ENCODE measurements around the gene L3MBTL3. TPM values are rescaled to one million over a fixed set of nuclear protein-coding genes. Genes with fewer than 3 reads are reported as not detected.

Gene L3MBTL3
- total RNA-seq, 4 donors from 2014 or later: 3.1 to 6.7 (median 3.6) TPM

DNA sequence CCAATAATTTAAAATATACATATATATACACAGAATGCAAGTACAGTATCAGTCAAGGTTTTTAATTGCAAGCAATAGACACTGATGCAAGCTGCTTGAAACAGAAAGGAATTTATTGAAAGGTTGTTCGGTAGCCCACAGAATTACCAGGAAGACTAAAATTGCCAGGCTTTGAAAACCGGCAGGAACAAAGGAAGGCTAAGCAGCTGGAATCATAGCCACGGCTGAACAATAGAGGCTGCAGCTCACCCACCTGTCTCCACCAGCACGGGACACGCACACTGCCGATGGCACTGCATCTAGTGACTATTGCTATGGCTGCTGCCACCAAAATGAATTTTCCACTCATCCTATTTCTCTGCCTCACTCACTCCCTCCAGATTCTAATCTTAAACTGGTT lies 22.0 kb upstream of the L3MBTL3 start:
- Histone ChIP-seq H3K4me3 (no peak overlapping the region), H3K9me3 (no peaks in the 10 kb centered on the region), H3K27me3 (no peaks in the 10 kb centered on the region), H3K27ac (replicated peaks in 1 of 4) (no peak overlapping the region), H3K4me1 (no peaks in the 10 kb centered on the region), H3K36me3 (no peaks in the 10 kb centered on the region)
- 89% methylated on average over 6 of the region's 6 CpGs for WGBS
- intact Hi-C loops (cut with DNase I): no loop called here
- TF ChIP-seq POLR2AphosphoS5 (IDR thresholded peaks at IDR 0.05): no peak
- TF ChIP-seq, protein P1, sequence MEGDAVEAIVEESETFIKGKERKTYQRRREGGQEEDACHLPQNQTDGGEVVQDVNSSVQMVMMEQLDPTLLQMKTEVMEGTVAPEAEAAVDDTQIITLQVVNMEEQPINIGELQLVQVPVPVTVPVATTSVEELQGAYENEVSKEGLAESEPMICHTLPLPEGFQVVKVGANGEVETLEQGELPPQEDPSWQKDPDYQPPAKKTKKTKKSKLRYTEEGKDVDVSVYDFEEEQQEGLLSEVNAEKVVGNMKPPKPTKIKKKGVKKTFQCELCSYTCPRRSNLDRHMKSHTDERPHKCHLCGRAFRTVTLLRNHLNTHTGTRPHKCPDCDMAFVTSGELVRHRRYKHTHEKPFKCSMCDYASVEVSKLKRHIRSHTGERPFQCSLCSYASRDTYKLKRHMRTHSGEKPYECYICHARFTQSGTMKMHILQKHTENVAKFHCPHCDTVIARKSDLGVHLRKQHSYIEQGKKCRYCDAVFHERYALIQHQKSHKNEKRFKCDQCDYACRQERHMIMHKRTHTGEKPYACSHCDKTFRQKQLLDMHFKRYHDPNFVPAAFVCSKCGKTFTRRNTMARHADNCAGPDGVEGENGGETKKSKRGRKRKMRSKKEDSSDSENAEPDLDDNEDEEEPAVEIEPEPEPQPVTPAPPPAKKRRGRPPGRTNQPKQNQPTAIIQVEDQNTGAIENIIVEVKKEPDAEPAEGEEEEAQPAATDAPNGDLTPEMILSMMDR (IDR thresholded peaks at IDR 0.05): no peak
- TF ChIP-seq EP300 (IDR thresholded peaks at IDR 0.05): no peak
- no peak for TF ChIP-seq POLR2A (IDR thresholded peaks at IDR 0.05; ENCODE audit: low read depth)
- no peak for DNase-seq (ENCODE audit: extremely low spot score)

DNA sequence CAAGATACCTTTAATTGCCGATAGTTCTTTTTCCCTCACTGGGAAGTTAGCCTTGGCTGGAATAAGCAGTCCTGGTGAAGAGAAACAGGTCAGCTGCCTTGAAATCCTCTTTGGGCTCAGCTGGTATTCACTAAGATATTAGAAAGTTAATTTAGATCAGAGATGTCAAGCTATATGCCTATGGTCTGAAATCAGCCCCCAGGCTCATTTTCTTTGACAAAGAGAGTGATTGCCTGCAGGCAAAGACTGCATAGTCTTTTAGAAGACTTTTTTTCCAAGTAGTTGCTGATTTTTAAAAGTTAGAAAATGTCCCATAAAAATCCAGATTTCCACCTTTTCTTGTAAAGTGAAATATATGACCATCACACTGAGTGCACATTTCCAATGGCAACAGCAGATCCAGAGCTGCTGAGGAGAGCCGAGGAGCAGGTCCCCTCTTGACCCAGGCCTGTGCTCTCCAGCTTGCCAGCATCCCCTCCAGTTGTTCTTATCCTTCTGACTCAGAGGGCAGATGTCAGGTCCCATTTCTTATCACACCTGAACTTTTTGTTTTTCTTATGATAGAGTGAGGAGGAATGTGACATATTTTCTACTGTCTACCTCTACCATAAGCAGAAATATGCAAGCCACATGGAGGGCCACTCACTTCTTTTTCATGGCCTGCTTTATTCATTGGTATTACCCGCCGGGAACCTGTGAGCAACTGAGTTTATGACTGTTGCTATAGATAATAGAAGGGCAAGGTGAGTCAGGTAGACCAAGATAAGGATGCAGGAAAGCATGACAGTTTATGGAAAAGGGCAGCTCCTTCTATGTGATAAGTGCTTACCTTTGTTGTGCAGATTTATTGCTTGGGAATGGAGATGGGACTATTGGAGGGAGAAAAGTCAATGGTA lies 17.6 kb upstream of the L3MBTL3 start:
- H3K9me3 ChIP-seq: no peaks in the 10 kb centered on the region
- H3K4me3 ChIP-seq: no peak overlapping the region
- no peaks in the 10 kb centered on the region for H3K36me3 ChIP-seq
- no peaks in the 10 kb centered on the region for H3K27me3 ChIP-seq
- H3K27ac ChIP-seq (replicated peaks in 1 of 4): no peak overlapping the region
- no peaks in the 10 kb centered on the region for H3K4me1 ChIP-seq
- intact Hi-C loops (cut with DNase I): no loop called here
- 46% methylated on average over 4 of the region's 4 CpGs for WGBS
- DNase-seq (ENCODE audit: extremely low spot score): no peak
- TF ChIP-seq EP300 (IDR thresholded peaks at IDR 0.05) (no peak), POLR2A (IDR thresholded peaks at IDR 0.05; ENCODE audit: low read depth) (no peak), POLR2AphosphoS5 (IDR thresholded peaks at IDR 0.05) (no peak)
- TF ChIP-seq, protein P1 (IDR thresholded peaks at IDR 0.05): no peak

DNA sequence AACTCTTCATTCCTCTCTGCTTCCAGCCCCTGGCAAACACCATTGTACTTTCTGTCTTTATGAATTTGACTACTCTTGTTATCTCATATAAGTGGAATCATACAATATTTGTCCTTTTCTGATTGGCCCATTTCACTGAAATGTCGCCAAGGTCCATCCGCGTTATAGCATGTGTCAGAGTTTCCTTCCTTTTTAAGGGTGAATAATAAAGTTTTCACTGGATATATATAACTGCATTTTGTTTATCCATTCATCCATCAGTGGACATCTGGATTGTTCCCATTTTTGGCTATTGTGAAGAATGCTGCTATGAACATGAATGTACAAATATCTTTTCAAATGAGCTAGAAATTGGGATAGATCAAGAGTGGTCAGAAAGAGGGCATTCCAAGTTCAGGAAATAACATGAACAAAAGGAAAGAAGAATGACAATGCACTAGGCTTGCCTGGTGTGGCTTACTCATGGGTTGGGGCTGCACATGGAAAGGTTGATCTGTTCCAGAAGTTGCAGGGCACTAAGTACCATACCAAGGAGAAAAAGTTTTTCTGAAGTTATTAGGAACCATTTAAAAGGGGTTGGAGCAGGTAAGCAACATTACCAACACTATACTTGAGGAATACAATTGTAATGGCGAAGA lies 10.0 kb upstream of the L3MBTL3 start:
- intact Hi-C loops (cut with DNase I): no loop called here
- no peak overlapping the region for H3K4me3 ChIP-seq
- H3K27ac ChIP-seq (replicated peaks in 1 of 4): no peak overlapping the region
- 72% methylated on average over 4 of the region's 4 CpGs for WGBS
- H3K4me1 ChIP-seq: no peaks in the 10 kb centered on the region
- H3K9me3 ChIP-seq: no peaks in the 10 kb centered on the region
- H3K27me3 ChIP-seq: no peaks in the 10 kb centered on the region
- H3K36me3 ChIP-seq: no peaks in the 10 kb centered on the region
- no peak for DNase-seq (ENCODE audit: extremely low spot score)
- TF ChIP-seq EP300 (IDR thresholded peaks at IDR 0.05) (no peak), POLR2AphosphoS5 (IDR thresholded peaks at IDR 0.05) (no peak), POLR2A (IDR thresholded peaks at IDR 0.05; ENCODE audit: low read depth) (no peak)
- TF ChIP-seq, protein P1 (IDR thresholded peaks at IDR 0.05): no peak

DNA sequence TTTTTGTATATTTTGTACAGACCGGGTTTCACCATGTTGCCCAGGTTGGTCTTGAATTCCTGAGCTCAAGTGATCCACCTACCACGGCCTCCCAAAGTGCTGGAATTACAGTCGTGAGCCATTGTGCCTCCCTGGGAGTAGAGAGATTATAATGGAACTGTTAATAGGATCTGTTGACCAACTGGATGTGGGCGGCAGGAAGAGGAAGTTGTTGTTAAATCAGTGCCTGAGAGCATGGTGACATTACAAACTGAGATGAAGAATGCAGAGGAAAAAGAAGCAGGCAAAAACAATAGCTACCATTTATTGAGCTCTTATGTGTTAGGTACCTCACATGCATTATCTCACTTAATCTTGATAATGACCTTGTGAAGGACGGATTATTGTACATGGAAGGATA lies 9.2 kb upstream of the L3MBTL3 start:
- H3K27me3 ChIP-seq: no peaks in the 10 kb centered on the region
- no peak for DNase-seq (ENCODE audit: extremely low spot score)
- no peaks in the 10 kb centered on the region for H3K36me3 ChIP-seq
- H3K4me3 ChIP-seq: no peak overlapping the region
- H3K4me1 ChIP-seq: no peaks in the 10 kb centered on the region
- H3K27ac ChIP-seq (replicated peaks in 1 of 4): no peak overlapping the region
- TF ChIP-seq EP300 (IDR thresholded peaks at IDR 0.05): no peak
- no peak for TF ChIP-seq POLR2AphosphoS5 (IDR thresholded peaks at IDR 0.05)
- TF ChIP-seq, protein P1 (IDR thresholded peaks at IDR 0.05): no peak
- TF ChIP-seq POLR2A (IDR thresholded peaks at IDR 0.05; ENCODE audit: low read depth): no peak
- intact Hi-C loops (cut with DNase I): no loop called here
- 67% methylated on average over 5 of the region's 5 CpGs for WGBS
- H3K9me3 ChIP-seq: no peaks in the 10 kb centered on the region

All from esophagus muscularis mucosa (tissue), 4 donors.